Aorta (tissue), 5 donors: ENCODE measurements around the gene SPOUT1. TPM values are rescaled to one million over a fixed set of nuclear protein-coding genes. Genes with fewer than 3 reads are reported as not detected.

Experiments used
- ATAC-seq: fragments of 200-7000 bp; cut with Tn5 transposase; one replicate; pipeline ENCODE4 v1.9.1; 2022; ENCODE audit warnings: moderate library complexity; ENCODE audit not compliant: low FRiP score
- DNase-seq, 2 donors: peaks; one replicate each; pipeline ENCODE4 v3.0.0-alpha.2; 2020
- H3K27ac ChIP-seq, 2 donors: one replicate each; pipeline ENCODE4 v1.5.1; 2013; ENCODE audit warnings: low read length in 2 of 2, mild to moderate bottlenecking in 2 of 2, moderate library complexity in 2 of 2, control low read depth in 1 of 2, inconsistent platforms in 1 of 2, low read depth in 1 of 2
- H3K27me3 ChIP-seq, 2 donors: one replicate each; pipeline ENCODE4 v1.6.1; 2013; ENCODE audit warnings: control low read depth in 1 of 2, low read length in 1 of 2, mild to moderate bottlenecking in 1 of 2, moderate library complexity in 1 of 2; ENCODE audit not compliant: insufficient read depth in 2 of 2, control insufficient read depth in 1 of 2
- H3K36me3 ChIP-seq, 2 donors: one replicate each; pipeline ENCODE4 v1.6.1; 2013; ENCODE audit warnings: control low read depth in 1 of 2, low read length in 1 of 2, mild to moderate bottlenecking in 1 of 2; ENCODE audit not compliant: insufficient read depth in 2 of 2, control insufficient read depth in 1 of 2
- H3K4me1 ChIP-seq, 2 donors: one replicate each; pipeline ENCODE4 v1.6.1; 2013; ENCODE audit warnings: low read length in 2 of 2, control low read depth in 1 of 2, mild to moderate bottlenecking in 1 of 2, moderate library complexity in 1 of 2; ENCODE audit not compliant: insufficient read depth in 2 of 2, control insufficient read depth in 1 of 2
- H3K4me3 ChIP-seq, 2 donors: one replicate each; pipeline ENCODE4 v1.5.1; 2013; ENCODE audit warnings: low read length in 2 of 2, control low read depth in 1 of 2, mild to moderate bottlenecking in 1 of 2
- H3K9me3 ChIP-seq: one replicate; pipeline ENCODE4 v1.6.1; 2013; ENCODE audit warnings: mild to moderate bottlenecking, low read length; ENCODE audit not compliant: control insufficient read depth
- WGBS, 2 donors: extraction: QIAGEN DNeasy Blood & Tissue Kit; methylation state at CpG; one replicate each; pipeline ENCODE4 v1.1.7; 2013; 5-methylcytosine and 5-hydroxymethylcytosine counted together
- intact Hi-C, 2 donors: fragments of 100-400 bp; cut with DNase I; formaldehyde crosslinking; loops; one replicate each; pipeline versions ENCODE4 v1.14.2 to v1.15.0; 2022
- polyA plus RNA-seq, 2 donors: library from polyadenylated mRNA; stranded (reverse); fragments of 200-250 nt; gene quantifications; one replicate each; pipeline ENCODE4 v1.2.3, GENCODE V29; 2013
- total RNA-seq, 2 donors: library from RNA; stranded (reverse); fragmentation: NEBNext Ultra II Directional; extraction: Animal tissue kit (Norgen Biotek cat#: 25700); gene quantifications; one replicate each; pipeline ENCODE4 v1.2.1, GENCODE V29; 2021
- donor health status: healthy with polysubstance abuse.
- donor health status: Bipolar disorder and iron deficiency.
- donor health status: DM: no; HTN: no; CAD: no.
- donor health status: DM: no; HTN: no; CAD: no.
- donor health status: DM: yes; HTN: yes; CAD: no.

SPOUT1 gene
- total and polyA plus RNA-seq, 4 donors: 14.3 to 40.9 (median 30.7) TPM

GRCh38 chr9:128820665-128821583, 8.7 kb downstream of the SPOUT1 start:
- intact Hi-C loops: no loop called here
- no peaks in the 10 kb centered on the region for H3K27me3 ChIP-seq
- H3K4me1 ChIP-seq: no peaks in the 10 kb centered on the region
- WGBS, 2 donors: 85 to 87% methylated on average over 24 of the region's 24 CpGs
- H3K9me3 ChIP-seq: no peaks in the 10 kb centered on the region
- peaks cover 0 to 3% of the 10 kb centered on the region in 2 donors for H3K36me3 ChIP-seq
- H3K27ac ChIP-seq: no peak overlapping the region
- no peak overlapping the region for H3K4me3 ChIP-seq
- no peak for DNase-seq
- no peak for ATAC-seq

GRCh38 chr9:128819716-128820664, 9.6 kb downstream of the SPOUT1 start:
- no peak for DNase-seq
- no peak for ATAC-seq
- Histone ChIP-seq H3K27ac (no peak overlapping the region), H3K27me3 (no peaks in the 10 kb centered on the region), H3K36me3 (peaks cover 0 to 3% of the 10 kb centered on the region in 2 donors), H3K9me3 (no peaks in the 10 kb centered on the region), H3K4me3 (no peak overlapping the region), H3K4me1 (no peaks in the 10 kb centered on the region)
- intact Hi-C loops: no loop called here
- 83 to 89% methylated on average over 18 of the region's 18 CpGs for WGBS, 2 donors

GRCh38 chr9:128818839-128819715, 10.5 kb downstream of the SPOUT1 start:
- Histone ChIP-seq H3K36me3 (peaks cover 0 to 3% of the 10 kb centered on the region in 2 donors), H3K9me3 (no peaks in the 10 kb centered on the region), H3K4me3 (peak overlapping the region; percentile 34 to 43), H3K27ac (peak overlapping the region in 1 of 2 donors; percentile 34), H3K4me1 (no peaks in the 10 kb centered on the region), H3K27me3 (no peaks in the 10 kb centered on the region)
- DNase-seq (peak in 1 of 2 donors; percentile 83), ATAC-seq (no peak)
- whole genome bisulfite sequencing, 2 donors: 12 to 14% methylated on average over 79 to 90 of the region's 90 CpGs
- intact Hi-C loops: no loop called here

- H3K36me3 ChIP-seq: peaks cover 0 to 3% of the 10 kb centered on the region in 2 donors
- peak within 1 kb of the TSS in 1 of 2 donors; percentile 87 for H3K27ac ChIP-seq
- intact Hi-C loops: no loop called here
- ATAC-seq: peak; percentile 96
- H3K27me3 ChIP-seq: no peaks in the 10 kb centered on the region
- peak; percentile 98 to 99 for DNase-seq
- peak within 1 kb of the TSS; percentile 34 to 43 for H3K4me3 ChIP-seq
- no peaks in the 10 kb centered on the region for H3K9me3 ChIP-seq
- WGBS, 2 donors: 1% methylated on average over 55 to 70 of the region's 70 CpGs
- no peaks in the 10 kb centered on the region for H3K4me1 ChIP-seq
These were observed 11.3 kb downstream of the SPOUT1 start, which contains the start of gene ENDOG for GRCh38 chr9:128818099-128818838. Gene ENDOG (plus strand): TSS chr9:128818500. CDS start chr9:128818685, 185 bp downstream.

GRCh38 chr9:128810873-128811272, 18.7 kb downstream of the SPOUT1 start:
- DNase-seq: no peak
- H3K27me3 ChIP-seq: no peaks in the 10 kb centered on the region
- 79 to 82% methylated on average over 5 of the region's 5 CpGs for WGBS, 2 donors
- peaks cover 0 to 8% of the 10 kb centered on the region in 2 donors for H3K36me3 ChIP-seq
- H3K27ac ChIP-seq: no peak overlapping the region
- intact Hi-C loops: no loop called here
- no peaks in the 10 kb centered on the region for H3K9me3 ChIP-seq
- H3K4me1 ChIP-seq: no peaks in the 10 kb centered on the region
- no peak for ATAC-seq
- H3K4me3 ChIP-seq: no peak overlapping the region

GRCh38 chr9:128809831-128810230, 19.8 kb downstream of the SPOUT1 start:
- intact Hi-C loops: no loop called here
- H3K27me3 ChIP-seq: no peaks in the 10 kb centered on the region
- H3K27ac ChIP-seq: no peak overlapping the region
- no peak for DNase-seq
- ATAC-seq: no peak
- no peaks in the 10 kb centered on the region for H3K9me3 ChIP-seq
- 68 to 71% methylated on average over 2 of the region's 2 CpGs for WGBS, 2 donors
- peaks cover 0 to 10% of the 10 kb centered on the region in 2 donors for H3K36me3 ChIP-seq
- no peaks in the 10 kb centered on the region for H3K4me1 ChIP-seq
- no peak overlapping the region for H3K4me3 ChIP-seq

GRCh38 chr9:128809036-128809599, 20.5 kb downstream of the SPOUT1 start:
- ATAC-seq (peak; percentile 52), DNase-seq (no peak)
- H3K27ac ChIP-seq: no peak overlapping the region
- no peaks in the 10 kb centered on the region for H3K4me1 ChIP-seq
- H3K4me3 ChIP-seq: no peak overlapping the region
- H3K9me3 ChIP-seq: no peaks in the 10 kb centered on the region
- 91 to 95% methylated on average over 12 of the region's 12 CpGs for WGBS, 2 donors
- H3K36me3 ChIP-seq: peaks cover 0 to 10% of the 10 kb centered on the region in 2 donors
- intact Hi-C loops: no loop called here
- no peaks in the 10 kb centered on the region for H3K27me3 ChIP-seq
